ENCODE results near the gene PARP9.

Gene PARP9

DNA sequence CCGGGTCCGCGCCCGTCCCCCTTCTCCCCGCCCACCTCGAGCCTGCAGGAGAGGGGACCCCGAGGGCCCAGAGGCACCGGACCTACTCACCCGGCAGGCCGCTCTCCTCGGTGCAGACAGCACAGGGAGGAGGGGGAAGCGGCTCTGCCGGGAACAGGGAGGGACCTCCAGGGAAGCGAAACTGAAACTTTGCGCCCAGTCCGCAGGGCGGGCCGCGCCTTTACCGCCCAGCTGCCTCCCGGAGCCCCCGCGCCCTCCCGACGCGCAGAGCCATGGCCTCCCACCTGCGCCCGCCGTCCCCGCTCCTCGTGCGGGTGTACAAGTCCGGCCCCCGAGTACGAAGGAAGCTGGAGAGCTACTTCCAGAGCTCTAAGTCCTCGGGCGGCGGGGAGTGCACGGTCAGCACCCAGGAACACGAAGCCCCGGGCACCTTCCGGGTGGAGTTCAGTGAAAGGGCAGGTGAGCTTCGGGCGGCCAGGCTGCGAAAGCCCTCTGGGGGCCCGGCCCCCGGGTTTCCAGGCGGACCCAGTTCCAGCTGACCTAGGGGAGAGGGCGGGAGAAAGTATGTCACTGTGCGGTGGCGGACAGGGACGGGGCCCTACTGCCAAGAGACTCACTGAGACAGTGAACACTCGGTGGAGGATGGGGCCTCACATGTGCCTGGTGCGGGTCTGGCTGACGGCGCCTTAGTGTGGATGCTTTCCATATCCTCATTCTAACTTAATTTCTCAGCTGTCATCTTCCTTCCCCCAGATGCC, at the start of gene PARP9, which contains the start of gene DTX3L:
PARP9 (minus strand) TSS at position 146 of the 758 bp plus-strand sequence. CDS start 4,680 bp downstream, outside the sequence.
DTX3L (plus strand) TSS at position 184 of the 758 bp plus-strand sequence; CDS start at position 273, 89 bp downstream.
- peak; percentile 15 for DNase-seq

DNA sequence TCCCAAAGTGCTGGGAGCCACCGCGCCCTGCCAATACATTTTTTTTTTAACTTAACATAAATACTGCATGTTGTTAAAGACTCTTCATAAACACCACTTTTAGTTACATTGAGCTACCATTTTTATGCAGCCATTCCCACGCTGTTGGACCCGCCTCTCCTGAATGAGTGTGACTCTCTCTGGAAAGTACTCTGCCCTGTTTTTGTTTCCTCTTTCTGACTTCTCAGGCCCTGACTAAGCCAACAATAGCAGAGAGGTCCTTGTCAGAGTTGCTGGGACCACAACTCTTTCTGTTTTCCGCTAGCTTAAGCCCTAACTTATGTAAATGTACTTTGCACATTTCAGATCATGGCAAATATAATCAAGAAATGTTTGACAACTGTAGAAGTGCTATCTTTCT, 48.6 kb upstream of the PARP9 start:
- DNase-seq, result no peak

DNA sequence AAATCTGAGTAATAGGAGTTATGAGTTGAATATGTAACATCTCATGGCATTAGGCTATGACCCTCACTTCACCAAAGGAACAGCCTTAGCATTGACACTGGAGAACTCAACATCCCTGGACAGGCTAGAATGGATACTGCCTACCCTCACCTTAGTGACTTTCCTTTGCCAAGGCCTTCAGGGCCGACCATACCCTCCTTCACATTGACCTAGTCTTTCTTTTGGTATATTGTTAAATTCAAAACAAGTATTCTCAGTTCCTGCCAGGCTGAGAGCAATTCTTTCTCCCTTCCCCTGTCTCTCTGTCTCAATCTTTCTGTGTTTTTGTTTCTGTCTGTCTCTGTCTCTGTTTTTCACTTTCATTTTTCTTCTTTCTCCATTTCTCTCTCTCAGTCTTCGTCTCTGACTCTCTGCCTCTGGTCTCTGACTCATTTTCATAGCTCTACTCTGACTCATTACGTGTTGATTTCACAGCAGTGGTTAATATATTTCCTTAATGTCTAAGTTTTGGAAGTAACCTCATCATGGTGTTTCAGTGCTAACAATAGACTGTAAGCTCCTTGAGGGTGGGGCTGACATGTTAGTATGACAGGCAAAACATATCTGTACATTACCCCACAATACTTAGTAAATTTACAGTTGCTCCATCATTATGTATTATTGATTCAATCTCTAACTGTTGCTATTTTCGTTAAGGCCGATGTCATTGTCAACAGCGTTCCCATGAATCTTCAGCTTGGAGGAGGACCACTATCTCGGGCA, 45.9 kb upstream of the PARP9 start:
- no peak for DNase-seq

DNA sequence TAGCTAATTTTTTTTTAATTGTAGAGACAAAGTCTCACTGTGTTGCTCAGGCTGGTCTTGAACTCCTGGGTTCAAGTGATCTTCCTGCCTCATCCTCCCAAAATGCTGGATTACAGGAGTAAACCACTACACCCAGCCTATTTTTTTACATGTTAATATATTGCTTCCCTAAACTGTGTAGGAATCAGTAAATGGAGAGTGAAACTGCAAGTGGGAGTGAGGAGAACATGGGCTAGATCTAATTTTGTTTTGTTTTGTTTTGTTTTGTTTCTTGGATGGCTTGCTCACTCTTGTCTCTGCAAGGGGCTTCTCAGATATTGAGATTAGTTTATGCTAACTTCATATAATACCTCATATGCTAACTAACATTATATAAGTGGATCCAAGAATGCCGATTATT, 44.8 kb upstream of the PARP9 start:
- DNase-seq, result no peak

DNA sequence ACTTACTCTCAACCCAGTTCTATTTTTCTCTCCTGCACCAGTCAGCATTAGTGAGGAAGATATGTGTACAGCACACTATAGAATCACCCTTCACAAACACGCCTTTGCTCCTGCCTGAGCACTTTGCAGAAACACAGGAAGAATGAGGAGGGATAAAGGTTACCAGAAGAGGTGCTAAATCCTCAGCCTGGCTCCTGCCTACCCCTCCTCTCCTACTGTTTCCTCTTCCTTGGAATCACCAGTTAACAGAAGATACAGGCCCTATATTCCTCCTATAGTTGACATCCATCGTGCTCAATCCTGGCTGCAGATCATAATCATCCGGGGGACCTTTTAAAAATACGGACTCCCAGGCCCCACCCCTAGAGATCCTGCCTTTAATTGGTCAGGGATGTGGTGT, 42.2 kb upstream of the PARP9 start:
- DNase-seq, result no peak

DNA sequence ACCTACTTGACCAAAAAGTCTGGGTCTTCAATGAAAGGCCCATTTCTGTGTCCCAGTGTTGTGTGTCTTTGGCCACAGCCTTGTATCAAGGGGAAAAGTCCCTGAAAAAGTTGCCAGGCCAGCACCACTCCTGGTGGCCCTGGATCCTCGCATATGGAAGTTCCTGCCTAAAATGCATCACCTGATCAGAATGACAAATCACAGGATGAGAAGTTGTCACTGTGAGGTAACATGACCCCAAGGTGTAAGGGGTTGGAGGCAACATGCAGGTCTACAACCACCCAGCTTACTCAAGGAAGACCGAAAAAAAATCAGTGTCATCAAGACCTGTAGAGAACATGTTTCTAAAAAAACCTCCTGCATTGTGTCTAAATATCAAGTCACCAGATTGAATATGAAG, 39.0 kb upstream of the PARP9 start:
- DNase-seq, result no peak

DNA sequence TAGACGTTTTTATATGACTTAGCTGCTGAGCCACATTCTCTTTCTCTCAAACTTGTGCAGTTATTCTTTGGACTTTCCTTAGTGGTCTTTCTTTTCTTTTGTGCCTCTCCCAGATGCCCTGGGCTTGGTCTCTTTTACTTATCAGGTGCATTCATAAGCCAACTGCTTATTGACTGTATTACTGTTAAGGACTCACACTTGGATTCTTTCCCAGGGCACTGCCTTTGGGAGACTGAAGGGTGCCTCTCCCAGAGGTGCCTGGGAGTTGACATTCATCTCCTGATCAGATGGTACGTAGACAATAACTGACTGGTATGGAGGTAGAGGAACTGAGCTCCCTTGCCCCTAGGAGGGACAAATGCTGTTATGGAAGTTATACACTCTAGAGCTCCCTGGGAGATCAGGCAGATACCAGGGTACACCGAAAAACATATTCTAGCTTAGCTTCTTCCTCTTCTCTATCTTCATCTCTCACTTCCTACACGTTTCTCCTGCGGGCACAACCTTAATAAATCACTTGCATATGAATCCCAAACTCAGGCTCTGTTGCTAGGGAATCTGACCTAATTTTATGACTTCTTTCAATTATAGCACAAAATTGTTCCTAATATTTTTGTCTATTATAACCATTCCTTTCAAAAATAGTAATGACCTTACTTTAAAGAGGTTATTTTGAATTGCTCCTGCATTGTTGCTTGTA, 38.1 kb upstream of the PARP9 start:
- no peak for DNase-seq

DNA sequence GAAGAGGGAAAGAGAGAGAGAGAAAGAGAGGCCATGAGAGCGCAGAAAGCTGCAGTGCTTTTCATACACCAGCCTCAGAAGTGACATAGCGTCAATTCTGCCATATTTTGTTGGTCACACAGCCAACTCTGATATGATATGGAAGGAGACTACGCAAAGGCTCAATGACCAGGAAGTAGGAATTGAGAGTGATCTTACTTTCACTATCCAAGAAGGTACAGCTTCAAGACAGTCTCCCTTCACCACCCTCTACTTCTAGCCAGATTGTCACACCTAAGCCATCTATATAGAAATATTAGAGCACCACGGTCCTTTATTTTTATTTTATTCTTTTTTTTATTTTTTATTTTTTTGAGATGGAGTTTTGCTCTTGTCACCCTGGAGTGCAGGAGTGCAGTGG, 34.5 kb upstream of the PARP9 start:
- no peak for DNase-seq

DNA sequence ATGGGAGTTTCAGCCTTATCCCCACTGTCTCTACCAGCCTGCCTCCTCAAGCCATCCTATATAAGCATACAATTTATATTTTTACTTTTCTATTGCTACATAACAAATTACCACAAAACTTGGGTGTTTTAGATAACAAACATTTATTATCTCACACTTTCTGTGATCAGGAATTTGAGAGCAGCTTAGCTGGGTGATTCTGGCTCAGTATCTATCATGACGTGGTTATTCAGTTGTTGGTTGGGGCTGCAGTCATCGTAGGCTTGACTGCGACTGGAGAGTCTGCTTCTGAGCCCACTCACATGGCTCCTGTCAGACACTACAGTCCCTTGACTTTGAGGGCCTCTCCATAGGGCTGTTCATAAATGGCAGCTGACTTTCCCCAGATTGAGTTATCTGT, 34.1 kb upstream of the PARP9 start:
- no peak for DNase-seq

DNA sequence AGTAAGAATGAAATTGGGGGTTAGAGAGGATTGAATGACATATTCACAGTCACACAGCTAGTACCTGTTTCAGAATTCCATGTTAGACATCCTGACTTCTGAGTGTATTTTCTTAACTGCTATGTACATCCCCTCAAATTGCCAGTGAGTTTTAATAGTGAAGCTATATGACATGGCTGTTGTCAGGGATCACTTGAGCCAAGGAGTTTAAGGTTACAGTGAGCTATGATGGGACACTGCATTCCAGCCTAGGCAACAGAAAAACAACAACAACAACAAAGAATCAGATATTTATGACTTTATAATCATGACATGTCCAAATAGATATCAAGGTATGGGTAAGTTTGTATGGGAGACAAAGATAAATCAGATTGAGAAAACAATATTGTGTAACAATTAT, 29.9 kb upstream of the PARP9 start:
- DNase-seq, result no peak

DNA sequence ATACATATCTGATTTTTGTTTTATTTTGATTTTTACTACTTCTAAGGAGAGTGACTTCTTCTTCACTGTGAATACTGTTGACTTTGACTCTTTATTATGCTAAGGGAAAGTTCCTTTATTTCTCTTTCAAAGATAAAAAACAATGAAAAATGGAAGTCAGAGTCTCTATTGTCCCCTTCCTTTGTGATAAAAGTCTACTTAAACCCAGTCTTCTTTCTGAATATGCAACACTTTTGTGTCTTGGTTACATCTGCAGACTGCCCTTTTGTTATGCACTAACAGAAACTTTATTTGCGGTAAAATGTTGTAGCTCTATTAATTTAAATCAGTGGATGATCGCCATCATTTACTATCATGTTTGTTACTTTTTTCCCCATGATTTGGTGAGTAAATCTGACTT, 26.5 kb upstream of the PARP9 start:
- DNase-seq, result no peak

DNA sequence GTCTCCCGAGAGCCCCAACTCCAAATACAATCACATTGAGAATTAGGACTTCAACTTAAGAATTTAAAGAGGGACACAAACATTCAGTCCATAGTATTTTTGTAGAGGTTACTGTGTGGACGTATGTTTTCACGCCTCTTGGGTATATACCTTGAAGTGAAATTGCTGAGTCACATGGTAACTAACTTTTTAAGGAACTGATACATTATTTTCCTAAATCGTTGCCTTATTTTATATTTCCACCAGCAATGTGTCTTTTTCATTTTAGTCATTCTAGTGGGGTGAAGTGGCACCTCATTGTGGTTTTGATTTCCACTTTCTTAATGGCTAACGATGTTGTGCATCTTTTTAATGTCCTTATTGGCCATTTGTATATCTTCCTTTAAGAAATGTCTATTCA, 25.2 kb upstream of the PARP9 start:
- DNase-seq, result no peak

DNA sequence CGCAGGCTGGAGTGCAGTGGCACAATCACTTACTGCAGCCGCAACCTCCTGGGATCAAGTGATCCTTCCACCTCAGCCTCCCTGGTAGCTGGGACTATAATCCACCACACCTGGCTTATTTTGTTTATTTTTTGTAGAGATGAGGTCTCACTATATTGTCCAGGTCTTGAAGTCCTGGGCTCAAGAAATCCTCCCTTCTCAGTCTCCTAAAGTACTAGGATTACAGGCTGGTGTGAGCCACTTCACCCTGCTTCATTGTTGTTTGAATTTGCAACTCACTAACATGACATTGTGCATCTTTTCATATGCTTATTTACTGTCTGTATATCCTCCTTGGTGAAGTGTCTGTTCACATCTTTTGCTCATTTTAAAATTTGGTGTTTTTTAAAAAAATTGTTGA, 23.5 kb upstream of the PARP9 start:
- no peak for DNase-seq

DNA sequence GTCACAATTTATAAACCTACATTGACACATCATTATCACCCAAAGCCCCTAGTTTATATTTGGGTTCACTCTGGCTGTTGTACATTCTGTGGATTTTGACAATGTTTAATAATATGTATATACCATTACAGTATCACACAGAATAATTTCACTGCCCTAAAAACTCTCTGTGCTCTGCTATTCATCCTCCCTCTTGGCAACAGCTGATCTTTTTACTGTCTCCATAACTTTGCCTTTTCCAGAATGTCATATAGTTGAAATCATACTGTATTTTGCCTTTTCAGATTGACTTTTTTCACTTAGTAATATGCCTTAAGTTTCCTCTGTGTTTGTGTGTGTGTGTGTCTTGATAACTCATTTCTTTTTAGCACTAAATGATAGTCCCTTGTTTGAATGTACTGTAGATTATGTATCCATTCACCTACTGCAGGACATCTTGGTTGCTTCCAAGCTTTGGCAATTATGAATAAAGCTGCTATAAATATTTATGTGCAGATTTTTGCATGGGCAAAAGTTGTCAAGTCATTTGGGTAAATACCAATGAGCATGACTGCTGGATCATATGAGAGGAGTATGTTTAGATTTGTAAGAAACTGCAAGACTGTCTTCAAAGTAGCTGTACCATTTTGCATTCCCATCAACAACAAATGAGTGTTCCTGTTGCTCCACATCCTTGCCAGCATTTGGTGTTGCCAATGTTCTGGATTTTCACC, 22.8 kb upstream of the PARP9 start:
- DNase-seq, result no peak

DNA sequence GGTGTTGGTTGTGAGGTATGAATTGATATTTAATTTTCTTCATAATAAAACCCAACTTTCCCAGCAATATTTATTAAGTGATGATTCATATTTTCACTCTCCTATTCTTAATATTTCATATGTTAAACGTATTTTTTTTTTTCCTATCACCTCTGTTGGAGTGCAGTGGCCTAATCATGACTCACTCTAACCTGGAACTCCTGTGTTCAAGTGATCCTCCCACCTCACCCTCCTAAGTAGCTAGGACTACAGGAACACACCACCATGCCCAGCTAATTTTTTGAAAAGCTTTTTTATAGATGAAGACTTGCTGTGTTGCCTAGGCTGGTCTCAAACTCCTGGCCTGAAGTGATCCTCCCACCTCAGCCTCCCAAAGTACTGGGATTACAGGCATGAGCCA, 22.0 kb upstream of the PARP9 start:
- no peak for DNase-seq

DNA sequence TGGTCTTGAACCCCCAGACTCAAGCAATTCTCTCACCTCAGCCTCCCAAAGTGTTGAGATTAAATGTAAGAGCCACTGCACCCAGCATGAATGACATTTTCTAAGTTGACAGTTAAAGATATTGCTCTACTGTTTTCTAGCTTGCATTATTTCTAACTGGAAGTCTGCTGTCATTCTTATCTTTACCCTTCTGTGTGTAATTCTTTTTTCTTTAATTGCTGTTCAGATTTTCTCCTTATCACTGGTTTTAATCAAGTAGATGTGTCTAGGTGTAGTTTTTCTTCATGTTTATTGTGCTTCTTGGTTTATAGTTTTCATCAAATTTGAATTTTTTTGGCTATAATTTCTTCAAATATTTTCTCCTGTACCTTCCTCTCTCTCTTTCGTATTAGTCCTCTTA, 18.3 kb upstream of the PARP9 start:
- DNase-seq, result no peak

DNA sequence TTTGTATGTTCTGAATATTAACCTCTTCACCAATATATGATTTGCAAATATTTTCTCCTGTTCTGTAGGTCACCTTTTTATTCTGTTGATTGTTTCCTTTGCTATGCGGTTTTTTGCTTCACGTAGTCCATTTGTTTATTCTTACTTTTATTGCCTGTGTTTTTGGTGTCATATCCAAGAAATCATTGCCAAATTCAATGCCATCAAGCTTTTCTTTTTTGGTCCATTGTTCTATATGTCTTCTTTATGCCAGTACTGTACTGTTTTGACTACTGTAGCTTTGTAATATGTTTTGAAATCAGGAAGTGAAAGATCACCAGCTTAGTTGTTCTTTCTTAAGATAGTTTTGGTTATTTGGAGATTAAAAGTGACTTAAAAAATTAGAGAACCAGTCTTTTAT, 17.5 kb upstream of the PARP9 start:
- no peak for DNase-seq

DNA sequence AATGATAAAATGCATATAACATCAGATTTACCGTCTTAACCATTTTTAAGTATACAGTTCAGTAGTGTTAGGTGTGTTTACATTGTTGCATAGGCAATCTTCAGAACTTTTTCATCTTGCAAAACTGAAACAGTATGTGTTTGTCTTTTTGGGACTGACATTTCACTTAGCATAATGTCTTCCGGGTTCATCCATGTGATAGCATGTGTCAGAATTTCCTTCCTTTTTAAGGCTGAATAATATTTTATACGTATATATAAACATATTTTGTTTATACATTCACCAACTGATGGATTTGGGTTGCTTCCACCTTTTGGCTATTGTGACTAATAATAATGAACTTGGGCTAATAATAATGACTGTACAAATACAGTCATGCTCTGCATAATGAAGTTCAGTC, 16.4 kb upstream of the PARP9 start:
- DNase-seq, result no peak

DNA sequence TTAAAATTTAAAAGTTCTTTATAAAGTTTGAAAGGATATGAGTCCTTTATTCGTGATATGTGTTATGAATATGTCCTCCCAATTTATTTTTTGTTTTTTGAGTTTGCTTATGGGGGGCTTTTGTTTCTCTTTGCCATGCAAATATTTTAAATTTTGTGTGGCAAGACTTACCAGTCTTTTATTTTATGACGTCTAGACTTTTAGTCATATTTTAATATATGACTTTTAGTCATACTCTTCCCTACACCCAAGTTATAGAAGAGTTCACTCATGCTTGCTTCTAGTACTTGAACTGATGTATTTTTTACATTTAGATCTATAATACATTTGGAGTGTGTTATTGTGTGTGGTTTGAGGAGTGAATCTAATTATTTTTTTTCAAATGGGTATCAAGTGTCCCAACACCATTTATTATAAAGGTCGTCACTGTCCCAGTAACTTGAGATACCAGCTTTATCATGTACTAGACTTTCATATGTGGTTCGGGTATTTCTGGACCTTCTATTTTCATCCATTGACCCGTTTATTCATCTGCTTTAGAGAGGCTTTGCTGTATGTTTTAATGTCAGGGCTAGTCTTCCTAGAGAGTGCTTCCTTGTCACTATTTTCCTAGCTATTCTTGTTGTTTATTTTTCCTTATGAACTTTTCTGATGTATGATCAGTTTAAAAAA, 14.1 kb upstream of the PARP9 start:
- DNase-seq, result no peak

DNA sequence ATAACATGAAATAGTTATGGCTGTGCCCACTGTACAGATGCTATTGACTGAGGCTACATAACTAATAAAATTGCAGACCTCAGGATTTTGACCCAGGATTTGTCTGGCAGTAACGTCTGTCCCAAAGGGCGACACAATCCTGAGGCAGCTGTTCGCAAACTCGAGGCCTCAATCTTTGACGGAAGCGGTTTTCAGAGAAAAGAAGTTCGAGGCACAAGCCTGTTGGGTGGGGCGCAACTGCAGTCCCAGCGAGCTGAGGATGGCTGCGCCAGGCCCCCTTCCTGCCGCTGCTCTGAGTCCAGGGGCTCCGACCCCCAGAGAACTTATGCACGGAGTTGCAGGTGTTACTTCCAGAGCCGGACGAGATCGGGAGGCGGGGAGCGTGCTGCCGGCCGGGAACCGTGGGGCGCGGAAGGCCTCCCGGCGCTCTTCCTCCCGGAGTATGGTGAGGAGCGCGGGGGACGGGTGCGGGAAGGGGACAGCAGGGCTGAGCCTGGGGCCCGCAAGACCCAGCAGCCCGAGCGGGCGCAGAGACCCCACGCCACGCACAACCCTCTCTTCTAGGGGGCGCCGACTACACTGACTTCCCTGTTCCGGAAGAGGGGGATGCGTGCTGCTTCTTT, 13.4 kb upstream of the PARP9 start, which contains the start of gene PARP15:
PARP15 (plus strand) TSS at position 242 of the 623 bp plus-strand sequence; CDS start at position 260, 18 bp downstream.
- DNase-seq, result no peak

DNA sequence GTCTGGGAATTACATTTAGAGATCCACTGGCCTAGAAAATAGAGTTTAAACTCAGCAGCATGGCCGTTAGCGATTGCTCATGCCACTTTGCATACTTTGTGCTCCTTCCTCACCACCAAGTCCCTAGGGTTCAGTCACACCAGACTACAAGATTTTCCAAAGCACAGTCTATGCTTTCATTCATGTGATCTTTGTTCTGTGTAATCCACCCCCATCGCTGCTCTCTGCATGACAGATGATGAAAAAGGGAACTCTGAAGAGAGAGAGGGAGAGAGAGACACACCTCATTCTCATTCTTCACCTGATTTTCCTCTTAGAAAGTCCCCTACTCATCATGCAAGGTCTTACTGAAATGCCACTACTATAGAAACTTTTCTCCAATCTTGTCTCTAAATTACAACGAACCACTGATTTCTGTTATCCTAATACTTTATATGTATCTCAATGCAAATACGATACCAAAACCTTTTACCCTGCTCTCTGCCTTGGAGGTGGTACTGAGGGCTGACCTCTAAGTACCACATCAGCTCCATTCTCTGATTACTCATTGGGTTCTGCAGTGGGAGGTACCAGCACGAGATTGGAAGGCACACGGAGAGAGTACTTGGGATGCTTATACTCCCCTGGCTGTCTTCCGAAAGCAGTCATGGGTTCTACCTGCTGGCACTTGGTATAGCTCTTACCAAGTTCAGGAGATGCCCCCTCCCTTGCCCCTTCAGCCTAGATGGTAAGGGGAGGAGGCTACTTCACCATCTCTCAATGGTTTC, 12.3 kb upstream of the PARP9 start:
- DNase-seq, result no peak
